GM08714 (cell line): Measurements from ENCODE around the gene ABTB1.
"Not testable (repeated sequence)": the region's sequence is repeated elsewhere in the genome, so short reads cannot be mapped to it uniquely, and the experiment has no call there.

Source experiments
- H3K4me3 ChIP-seq: fragments of 200-500 bp; sonication (Bioruptor generic); 2 replicates; pipeline ENCODE4 v1.5.1; 2014; ENCODE audit warnings: mild to moderate bottlenecking, low read length, inconsistent platforms
- ZNF274 ChIP-seq: IDR thresholded peaks from 2 replicates; pipeline ENCODE4 v1.6.1; 2012; ENCODE audit warnings: mild to moderate bottlenecking, low read depth, low read length

Gene ABTB1

DNA sequence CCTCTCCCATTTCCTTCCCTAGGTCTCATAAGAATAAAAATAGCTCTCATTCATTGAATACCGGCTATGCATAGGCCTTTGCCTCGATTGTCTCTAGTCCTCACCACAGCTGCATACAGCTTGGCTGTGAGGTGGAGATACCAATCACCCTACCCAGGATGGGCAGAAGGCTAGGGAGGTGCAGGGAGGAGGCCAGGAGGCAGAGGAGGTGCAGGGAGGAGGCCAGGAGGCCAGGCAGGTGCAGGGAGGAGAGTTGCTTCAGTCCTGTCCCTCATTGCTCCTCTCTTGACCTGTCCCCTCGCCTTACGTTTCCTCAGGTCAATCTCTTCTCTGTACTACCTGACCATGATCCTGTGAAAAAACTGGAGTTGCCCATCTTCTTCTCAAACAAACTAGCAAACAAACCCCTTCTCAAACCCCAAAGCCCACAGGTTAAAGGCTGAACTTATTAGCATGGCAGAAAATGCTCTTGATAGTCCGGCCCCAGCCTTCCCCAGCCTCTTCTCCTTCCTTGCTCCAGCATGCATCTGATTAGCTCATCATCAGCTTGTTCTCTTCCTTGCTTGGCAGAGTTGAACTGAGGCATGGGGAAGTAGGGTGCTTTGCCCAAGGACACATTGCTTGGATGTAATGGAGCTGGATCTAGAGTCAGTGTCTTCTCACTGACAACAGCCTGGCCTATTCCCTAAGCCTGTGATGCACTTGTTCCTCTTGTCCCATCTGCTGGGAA, 27.9 kb upstream of the ABTB1 start:
- TF ChIP-seq ZNF274 = no peak
- H3K4me3 ChIP-seq = no peak overlapping the region

DNA sequence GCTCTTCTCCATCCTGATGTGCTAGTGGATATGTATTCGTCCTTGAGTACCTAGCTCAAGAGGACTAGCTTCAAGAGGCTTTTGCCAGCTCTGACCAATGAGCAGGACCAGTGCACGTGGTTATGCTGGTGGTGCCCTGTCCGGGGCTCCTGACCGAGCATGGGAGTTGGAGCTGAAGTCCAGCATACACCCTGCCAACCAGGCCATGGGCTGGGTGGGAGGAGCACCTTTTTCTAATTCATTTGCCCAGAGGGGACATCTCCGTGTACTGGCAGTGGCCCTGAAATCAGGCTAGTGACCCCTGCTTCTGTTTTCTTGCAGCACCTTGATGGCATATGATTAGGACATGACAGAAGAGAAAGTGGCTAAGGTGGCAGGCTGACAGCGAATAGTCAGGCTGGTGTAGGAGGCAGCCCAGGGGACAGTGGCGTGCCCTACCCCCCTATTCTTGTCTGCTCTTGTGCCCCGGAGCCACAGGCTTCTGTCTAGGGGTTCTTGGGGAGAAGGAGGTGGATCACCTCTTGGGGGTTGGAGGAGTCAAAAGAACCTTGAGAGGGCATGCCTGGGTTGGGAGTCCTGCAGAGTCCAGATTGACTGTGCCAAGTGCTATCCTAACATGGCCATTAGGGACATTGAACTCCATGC, 27.3 kb upstream of the ABTB1 start:
- no peak overlapping the region for H3K4me3 ChIP-seq
- no peak for TF ChIP-seq ZNF274

DNA sequence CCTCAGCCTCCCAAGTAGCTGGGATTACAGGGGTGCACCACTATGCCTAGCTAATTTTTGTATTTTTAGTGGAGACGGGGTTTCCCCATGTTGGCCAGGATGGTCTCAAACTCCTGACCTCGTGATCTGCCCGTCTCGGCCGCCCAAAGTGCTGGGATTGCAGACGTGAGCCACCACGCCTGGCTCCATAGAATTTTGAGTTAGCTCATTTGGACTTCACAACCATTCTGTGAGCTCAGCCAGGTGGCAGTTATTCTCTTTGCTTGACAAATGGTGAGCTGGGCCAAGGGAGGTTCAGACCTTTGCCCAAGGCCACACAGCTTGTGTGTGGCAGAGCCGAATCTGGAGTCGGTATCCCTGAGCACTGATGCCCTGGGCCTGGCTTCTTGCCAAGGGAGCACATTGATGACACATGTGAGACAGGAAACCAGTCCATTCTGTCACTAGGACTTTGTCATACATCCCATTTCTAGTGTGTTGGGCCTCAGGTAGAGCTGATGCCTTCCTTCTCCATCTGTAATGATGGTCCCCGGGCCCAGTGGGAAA, 26.2 kb upstream of the ABTB1 start:
- H3K4me3 ChIP-seq = no peak overlapping the region
- TF ChIP-seq ZNF274 = no peak

DNA sequence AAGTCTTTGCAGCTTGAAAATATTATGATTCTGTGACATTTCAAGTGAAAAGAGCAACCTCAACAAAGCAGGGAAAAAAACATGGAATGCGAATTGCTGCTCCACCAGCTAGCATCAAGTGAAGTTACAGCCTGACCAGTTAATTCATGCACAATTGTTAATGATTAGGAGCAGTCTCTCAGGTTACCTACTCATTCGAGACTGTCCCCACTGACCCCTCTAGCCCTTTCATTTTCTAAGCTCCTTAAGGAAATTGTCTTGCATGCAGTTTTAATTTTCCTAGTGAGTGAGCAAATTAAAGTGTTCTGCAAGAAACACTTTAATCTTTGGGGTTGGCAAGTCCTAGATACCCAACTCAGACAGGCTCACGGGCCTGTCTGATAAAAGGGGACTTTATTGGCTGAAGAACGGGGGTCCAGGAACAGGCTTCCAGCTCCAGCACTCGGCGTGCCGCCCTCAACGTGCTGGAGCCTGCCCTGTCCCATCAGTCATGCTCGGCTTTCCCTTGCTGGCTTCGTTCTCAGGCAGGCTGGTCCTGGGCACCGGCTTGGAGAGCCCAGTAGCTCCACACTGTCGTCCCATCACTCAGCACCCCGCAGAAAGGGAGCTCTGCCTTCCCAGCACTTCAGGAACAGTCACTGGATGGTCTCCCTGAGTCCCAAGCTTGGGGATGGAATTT, 25.4 kb upstream of the ABTB1 start:
- TF ChIP-seq ZNF274 = no peak
- H3K4me3 ChIP-seq = no peak overlapping the region

DNA sequence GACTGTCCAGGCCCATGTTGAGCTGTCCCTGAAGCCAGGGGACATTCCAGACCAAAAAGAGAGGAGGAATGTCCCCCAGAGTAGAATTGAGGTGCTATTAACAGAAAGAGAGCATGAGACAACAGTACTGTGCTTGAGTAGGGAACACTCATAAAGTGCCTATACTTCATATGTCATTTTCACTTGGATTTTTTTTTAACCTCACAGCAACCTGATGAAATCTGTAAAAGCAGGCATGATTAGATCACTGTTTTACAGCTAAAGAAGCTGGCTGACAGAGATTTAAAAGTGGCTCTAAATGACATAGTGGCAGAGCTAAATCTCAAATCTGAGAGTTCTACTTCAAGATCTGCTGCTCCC, 24.9 kb upstream of the ABTB1 start:
- no peak overlapping the region for H3K4me3 ChIP-seq
- TF ChIP-seq ZNF274 = no peak

DNA sequence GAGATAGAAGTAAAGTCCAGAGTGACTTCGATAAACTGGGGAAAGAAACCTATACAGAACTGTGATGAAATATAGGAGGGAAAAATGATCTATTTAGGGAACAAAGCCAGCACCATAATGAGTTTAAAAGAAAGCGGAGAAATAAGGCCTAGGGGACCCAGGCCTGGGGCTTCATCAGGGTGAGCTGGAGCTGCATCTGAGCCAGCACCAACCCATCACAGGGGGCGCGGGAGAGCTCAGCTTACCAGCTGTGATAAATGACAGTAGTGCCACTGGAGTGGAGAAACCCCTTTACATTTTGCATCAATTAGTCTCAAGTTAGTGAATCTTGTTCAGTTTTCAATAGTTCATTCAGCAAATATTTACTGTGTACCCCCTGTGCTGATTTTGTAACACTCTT, 22.5 kb upstream of the ABTB1 start:
- no peak overlapping the region for H3K4me3 ChIP-seq
- no peak for TF ChIP-seq ZNF274

DNA sequence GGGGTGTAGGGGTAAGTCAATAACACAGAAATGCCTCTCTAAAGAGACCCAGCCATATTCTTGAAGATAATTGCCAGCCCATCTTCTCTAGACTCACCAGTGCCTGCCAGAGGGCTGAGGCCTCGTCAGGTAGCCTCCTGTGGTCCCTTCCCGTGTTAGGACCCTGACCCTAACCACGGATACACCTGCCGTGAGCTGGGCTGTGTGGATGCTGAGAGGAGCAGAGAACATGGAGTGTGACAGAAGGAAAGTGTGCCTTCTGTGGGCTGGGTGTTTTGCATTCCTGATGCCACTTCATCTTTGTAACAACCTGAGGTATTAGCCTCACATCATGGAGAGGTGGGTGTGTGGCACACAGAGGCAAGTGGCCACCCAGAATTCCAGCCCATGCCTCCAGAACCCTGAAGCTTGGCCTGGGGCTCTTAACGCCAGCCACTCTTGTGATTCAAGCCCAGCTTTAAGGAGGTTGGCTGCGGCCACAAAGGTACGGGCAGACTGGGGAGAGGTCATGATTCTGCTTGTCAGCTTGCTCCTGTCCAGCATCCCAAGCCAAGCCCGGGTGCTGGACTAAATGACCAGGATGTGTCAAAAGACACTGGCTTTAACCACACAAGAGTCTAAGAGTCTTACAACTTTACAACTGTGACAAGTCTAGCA, 21.1 kb upstream of the ABTB1 start:
- no peak for TF ChIP-seq ZNF274
- H3K4me3 ChIP-seq = no peak overlapping the region

DNA sequence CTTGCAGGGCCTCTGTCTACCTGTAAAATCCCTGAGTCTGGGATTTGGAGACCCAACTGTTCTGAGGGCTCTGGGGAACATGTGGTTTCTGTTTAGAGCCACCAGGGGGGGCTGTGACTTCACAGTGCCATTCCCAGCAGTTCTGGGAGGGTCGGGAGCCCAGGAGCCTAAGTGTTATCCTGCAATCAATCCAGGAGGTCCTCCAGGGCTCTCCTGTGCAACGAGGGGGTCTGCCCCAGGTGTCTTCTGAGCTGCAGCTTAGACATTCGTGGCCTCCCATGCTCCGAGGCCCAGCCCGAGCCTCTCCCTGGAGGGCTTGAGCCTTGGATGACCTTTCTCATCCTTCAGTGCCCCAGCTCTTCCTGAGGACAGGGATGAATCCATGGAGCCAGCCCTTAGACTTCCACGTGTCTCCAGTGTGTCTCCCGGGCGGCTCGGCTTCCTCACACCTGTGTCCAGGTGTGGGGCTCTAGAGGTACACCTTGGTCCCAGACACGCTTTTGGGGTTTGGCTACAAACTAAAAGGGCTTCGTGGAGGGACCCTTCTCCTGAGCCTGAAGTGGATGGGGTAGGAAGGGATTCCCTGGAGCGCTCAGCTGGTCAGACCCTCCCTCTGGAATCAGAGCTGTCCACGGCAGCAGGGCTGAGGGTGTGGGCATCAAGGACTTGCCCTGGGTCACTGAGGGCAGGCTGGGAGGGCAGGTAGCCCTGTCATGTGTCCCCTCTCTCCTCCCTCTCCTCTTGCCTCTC, 20.3 kb upstream of the ABTB1 start:
- no peak overlapping the region for H3K4me3 ChIP-seq
- TF ChIP-seq ZNF274 = no peak

DNA sequence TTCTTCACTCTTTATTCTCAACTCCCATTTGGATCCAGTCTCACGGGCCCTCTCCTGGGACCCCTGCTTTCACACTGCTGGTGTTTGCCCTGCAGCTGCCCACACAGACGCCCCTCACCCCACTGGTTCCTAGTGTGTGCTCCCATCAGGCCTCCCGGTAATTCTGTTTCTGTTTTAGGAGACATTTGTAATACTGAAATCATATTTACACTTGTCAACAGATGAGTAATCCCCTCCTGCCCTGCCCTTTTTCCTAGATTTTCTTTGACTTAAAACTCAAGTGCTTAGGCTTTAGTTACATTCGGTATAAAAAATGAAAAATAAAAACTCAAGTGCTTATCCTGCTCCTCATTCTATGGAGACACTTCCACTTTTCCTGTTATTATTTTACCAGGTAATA, 18.4 kb upstream of the ABTB1 start:
- no peak overlapping the region for H3K4me3 ChIP-seq
- no peak for TF ChIP-seq ZNF274

DNA sequence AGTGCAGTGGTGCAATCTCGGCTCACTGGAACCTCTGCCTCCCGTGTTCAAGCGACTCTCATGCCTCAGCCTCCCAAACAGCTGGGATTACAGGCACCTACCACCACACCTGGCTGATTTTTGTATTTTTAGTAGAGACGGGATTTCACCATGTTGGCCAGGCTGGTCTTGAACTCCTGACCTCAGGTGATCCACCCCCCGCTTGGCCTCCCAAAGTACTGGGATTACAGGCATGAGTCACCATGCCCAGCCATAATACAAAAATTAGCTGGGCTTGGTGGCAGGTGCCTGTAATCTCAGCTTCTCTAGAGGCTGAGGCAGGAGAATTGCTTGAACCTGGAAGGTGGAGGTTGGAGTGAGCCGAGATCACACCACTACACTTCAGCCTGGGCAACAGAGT, 17.8 kb upstream of the ABTB1 start:
- not testable (repeated sequence) for H3K4me3 ChIP-seq

DNA sequence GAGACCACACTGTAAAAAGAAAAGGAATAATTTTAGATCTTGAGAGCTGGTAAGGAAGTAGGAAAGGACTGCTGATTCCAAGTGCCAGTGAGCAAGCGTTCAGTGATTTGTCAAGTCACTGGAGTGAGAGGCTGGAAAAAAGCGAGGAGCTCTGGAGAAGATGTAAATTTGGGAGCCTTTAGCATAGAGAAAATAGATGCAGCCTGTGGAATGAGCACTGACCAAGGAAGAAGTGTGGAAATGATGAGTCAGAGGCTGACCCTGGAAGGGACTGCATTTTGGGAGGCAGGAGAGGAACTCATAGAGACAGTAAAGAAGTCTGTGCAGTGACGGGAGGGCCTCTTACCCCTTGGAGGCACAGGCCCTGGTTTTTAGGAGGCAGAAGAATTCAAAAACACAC, 17.1 kb upstream of the ABTB1 start:
- no peak overlapping the region for H3K4me3 ChIP-seq
- no peak for TF ChIP-seq ZNF274

DNA sequence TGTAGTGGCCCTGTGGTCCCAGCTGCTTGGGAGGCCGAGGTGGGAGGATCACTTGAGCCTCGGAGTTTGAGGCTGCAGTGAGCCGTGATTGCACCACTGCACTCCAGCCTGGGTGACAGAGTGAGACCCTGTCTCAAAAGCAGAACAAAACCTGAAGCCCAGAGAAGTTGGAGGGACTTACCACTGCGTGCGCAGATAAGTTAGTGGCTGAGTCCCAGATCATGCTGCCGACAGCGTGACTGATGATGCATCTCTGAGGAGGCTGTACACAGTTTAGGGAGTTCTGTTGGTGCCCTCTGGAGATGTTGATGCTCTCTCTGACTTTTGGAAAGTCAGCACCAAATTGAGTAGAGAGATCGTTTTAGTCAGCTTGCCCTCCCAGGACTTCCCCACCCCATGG, 15.8 kb upstream of the ABTB1 start:
- no peak for TF ChIP-seq ZNF274
- H3K4me3 ChIP-seq = no peak overlapping the region

DNA sequence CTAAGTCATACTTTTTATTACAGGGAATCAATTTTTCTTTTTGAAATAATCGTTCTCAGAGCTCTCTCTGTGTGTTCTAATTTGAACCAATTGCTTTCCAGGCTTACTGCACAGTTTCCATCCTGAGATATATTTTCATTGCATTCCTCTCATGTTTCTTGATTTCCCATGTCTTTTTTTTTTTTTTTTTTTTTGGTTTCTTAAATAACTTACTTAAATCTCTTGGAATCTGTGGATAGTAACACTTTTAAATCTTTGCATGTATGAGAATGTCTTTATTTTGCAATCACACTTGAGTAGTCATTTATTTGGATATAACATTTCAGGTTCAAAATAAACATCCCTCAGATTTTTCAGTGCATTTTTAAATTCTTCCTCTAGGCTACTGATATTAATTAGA, 14.5 kb upstream of the ABTB1 start:
- H3K4me3 ChIP-seq = no peak overlapping the region
- TF ChIP-seq ZNF274 = no peak

DNA sequence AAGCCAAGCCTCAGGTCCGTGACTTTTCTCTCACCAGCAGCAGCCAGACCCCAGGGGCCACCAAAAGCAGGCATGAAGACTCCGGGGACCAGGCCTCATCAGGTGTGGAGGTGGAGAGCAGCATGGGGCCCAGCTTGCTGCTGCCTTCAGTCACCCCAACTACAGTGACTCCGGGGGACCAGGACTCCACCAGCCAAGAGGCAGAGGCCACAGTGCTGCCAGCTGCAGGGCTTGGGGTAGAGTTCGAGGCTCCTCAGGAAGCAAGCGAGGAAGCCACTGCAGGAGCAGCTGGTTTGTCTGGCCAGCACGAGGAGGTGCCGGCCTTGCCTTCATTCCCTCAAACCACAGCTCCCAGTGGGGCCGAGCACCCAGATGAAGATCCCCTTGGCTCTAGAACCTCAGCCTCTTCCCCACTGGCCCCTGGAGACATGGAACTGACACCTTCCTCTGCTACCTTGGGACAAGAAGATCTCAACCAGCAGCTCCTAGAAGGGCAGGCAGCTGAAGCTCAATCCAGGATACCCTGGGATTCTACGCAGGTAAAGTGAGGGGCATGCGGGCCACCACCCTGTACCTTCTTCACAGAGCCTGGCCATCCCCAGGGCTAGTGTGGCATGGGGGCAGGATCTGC, 12.0 kb upstream of the ABTB1 start:
- H3K4me3 ChIP-seq = no peak overlapping the region
- no peak for TF ChIP-seq ZNF274

DNA sequence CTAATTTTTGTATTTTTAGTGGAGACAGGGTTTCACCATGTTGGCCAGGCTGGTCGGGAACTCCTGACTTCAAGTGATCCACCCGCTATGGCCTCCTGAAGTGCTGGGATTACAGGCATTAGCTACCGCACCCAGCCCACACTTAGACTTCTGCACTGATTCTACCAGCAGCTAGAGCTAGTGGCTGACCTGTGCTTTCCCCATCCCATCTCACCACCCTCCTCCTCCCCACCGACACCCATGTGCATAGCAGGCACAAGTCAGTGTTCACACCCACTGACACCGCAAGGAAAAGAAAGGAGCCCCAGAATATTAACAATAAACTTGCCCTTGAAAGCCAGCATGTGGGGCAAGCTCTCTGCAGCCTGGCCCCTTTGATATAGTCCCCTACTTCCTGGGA, 11.2 kb upstream of the ABTB1 start:
- TF ChIP-seq ZNF274 = no peak
- no peak overlapping the region for H3K4me3 ChIP-seq
